GM12874 (cell line): ENCODE measurements around the gene SNAPC3.
A peak's percentile ranks its signal among the peaks of the same experiment; 100 is the strongest.

Source experiments
- CTCF ChIP-seq: IDR thresholded peaks from 2 replicates; pipeline ENCODE4 v1.5.1; 2011; ENCODE audit warnings: low read depth, mild to moderate bottlenecking, control low read depth, low read length, moderate library complexity; ENCODE audit not compliant: insufficient read depth

Gene SNAPC3

GRCh38 chr9:15404171-15404570 is 18.5 kb upstream of the SNAPC3 start:
- TF ChIP-seq CTCF: no peak

- TF ChIP-seq CTCF: peak; percentile 22; the same call in 1 of the 2 replicates
Measured at GRCh38 chr9:15416880-15417279, 5.8 kb upstream of the SNAPC3 start.

DNA sequence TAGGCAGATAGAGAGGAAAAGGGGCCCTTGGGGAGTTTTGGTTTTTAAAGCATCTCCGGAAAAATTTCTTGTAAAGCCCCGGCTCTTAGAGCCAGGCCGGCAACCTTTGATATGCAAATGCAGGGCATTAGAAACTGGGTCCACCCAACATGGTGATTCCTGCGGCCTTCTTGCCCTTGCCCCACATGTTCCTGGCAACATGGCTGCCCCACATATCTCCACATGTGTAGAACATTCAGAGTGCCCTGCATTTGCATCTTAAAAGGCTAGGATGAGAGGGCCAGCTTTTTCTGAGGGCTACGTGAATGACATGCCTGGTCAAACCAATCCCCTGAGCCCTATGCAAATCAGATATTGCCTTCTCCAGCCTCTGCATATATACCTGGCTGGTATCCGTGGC is 5.0 kb upstream of the SNAPC3 start:
- TF ChIP-seq CTCF: no peak

DNA sequence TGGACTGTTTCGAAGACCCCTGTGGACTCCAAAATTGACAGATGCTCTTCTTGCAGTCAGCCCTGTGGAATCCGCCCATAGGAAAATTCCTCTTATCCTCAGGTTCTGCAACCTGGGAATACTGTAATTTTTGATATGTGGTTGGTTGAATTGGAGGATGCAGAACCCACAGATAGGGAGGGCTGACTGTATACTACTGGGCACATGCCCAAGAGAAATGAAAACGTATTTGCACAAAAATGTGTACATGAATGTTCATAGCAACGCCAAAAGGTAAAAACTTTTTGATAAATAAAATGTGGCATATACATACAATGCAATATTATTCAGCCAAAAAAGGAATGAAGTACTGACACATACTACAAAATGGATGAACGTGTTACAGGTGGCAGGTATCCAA is 1.9 kb upstream of the SNAPC3 start:
- no peak for TF ChIP-seq CTCF

DNA sequence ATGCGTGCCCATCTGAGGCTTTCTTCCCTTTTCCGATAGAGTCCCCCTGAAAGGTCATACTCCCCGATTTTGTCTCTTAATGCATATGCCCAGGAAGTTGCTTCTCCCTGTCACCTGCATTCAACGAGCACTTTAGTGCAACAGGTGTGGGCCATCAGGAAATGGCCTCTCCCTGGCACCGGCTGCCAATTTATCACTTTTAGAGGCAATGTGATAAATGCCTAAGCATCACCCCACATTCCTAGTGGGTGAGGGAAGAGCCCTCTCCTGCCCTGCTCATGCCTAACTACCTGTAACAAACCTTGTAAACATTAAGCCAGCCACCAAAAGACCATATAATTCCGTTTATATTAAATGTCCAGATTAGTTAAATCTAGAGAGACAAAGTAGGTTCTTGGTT is 1.1 kb upstream of the SNAPC3 start:
- TF ChIP-seq CTCF: no peak

DNA sequence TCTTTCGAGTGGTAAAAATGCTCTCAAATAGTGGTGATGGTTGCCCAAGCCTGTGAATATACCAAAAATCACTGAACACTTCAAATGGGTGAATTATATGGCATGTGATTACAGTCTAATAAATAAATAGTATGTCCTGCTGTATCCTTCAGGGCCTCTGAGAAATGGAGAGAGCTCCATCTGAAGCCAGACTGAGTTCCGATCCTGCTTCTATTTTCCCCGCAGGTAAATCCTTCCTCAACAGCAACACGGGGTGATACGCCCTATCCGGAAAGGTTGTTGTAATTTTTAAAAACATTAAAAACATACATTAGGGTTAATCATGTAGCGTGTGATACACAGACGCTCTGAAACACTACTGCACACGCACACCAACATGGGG is 695 bp upstream of the SNAPC3 start:
- TF ChIP-seq CTCF: no peak

DNA sequence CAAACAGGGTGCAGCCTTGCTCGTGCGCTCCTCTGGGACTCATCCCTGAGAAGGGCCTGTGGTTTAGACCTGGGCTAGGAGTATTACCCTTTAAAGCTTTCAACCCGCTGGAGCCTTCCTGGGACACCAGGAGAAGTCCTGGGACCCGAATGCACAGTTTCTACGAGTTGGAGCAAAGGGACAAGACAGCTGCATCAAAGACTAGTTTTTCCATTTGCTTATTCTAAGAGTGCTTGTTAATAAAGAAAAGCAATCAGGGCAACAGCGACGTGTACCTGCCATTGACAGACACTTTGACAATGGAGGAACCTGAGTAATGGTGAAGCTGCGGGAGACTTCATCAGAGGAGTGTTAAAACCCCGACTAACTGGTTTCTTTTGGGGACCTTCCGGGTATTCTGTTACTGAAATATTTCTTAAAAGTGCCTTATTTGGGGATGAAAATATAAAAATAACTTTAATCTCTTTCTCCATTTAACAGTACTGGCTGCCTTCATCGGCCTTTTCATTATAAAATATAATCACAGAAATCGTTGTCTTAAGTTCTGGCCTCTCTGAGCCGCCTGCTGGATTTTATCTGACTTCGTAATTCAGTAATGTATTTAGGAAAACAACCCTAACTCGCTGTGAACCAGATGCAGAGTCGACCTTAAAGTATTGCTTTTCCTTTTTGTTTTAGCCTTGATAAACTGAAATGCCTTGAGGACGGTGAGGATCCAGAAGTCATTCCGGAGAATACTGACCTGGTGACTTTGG is 732 bp downstream of the SNAPC3 start:
- no peak for TF ChIP-seq CTCF
